GM21529 (cell line): ENCODE measurements around the gene FRS2.
"Not testable (repeated sequence)": the region's sequence is repeated elsewhere in the genome, so short reads cannot be mapped to it uniquely, and the experiment has no call there.

Experiments used
- ATAC-seq: cut with Tn5 transposase; IDR thresholded peaks from one replicate; pipeline ENCODE4 v1.9.1; 2021; ENCODE audit not compliant: unreplicated experiment

Gene FRS2

GRCh38 chr12:69575346-69575745, 105.2 kb downstream of the FRS2 start:
- ATAC-seq = no peak

- no peak for ATAC-seq
Observed at GRCh38 chr12:69578283-69578682, 108.1 kb downstream of the FRS2 start.

- ATAC-seq = no peak
Observed at GRCh38 chr12:69579029-69579428, 108.8 kb downstream of the FRS2 start.

GRCh38 chr12:69580074-69580473, 109.9 kb downstream of the FRS2 start:
- no peak for ATAC-seq

GRCh38 chr12:69583203-69583602, 113.0 kb downstream of the FRS2 start:
- no peak for ATAC-seq

- peak; percentile 98 for ATAC-seq
Observed at GRCh38 chr12:69585189-69586062, 115.2 kb downstream of the FRS2 start, which contains the start of gene CCT2. CCT2 (plus strand) TSS chr12:69585459; CDS start chr12:69585522, 63 bp downstream.

GRCh38 chr12:69588527-69588926, 118.3 kb downstream of the FRS2 start:
- ATAC-seq = no peak

- ATAC-seq = no peak
Observed at GRCh38 chr12:69589082-69589481, 118.9 kb downstream of the FRS2 start.

GRCh38 chr12:69595689-69596088, 125.5 kb downstream of the FRS2 start:
- ATAC-seq = no peak

- ATAC-seq = no peak
Observed at GRCh38 chr12:69598174-69598753, 128.1 kb downstream of the FRS2 start.

- ATAC-seq = no peak
Observed at GRCh38 chr12:69600804-69601203, 130.6 kb downstream of the FRS2 start.

- ATAC-seq = no peak
Observed at GRCh38 chr12:69601962-69602685, 131.9 kb downstream of the FRS2 start.

- ATAC-seq = no peak
Observed at GRCh38 chr12:69602954-69603353, 132.8 kb downstream of the FRS2 start.

- ATAC-seq = not testable (repeated sequence)
Observed at GRCh38 chr12:69603556-69603955, 133.4 kb downstream of the FRS2 start.

- not testable (repeated sequence) for ATAC-seq
Observed at GRCh38 chr12:69604275-69604674, 134.1 kb downstream of the FRS2 start.

- ATAC-seq = no peak
Observed at GRCh38 chr12:69608114-69608513, 137.9 kb downstream of the FRS2 start.

GRCh38 chr12:69610126-69610525, 139.9 kb downstream of the FRS2 start:
- no peak for ATAC-seq

- ATAC-seq = no peak
Observed at GRCh38 chr12:69610729-69611128, 140.5 kb downstream of the FRS2 start, which contains the start of gene LRRC10. LRRC10 (minus strand) TSS chr12:69610907; CDS start chr12:69610838, 69 bp downstream.

- ATAC-seq = no peak
Observed at GRCh38 chr12:69613351-69613750, 143.2 kb downstream of the FRS2 start.

- no peak for ATAC-seq
Observed at GRCh38 chr12:69616025-69616424, 145.8 kb downstream of the FRS2 start.

- no peak for ATAC-seq
Observed at GRCh38 chr12:69619050-69619449, 148.9 kb downstream of the FRS2 start.

- no peak for ATAC-seq
Observed at GRCh38 chr12:69620077-69620476, 149.9 kb downstream of the FRS2 start.
